Ishikawa (cell line): Measurements from ENCODE around the gene SLC16A13.

Experiments
- CEBPB ChIP-seq: IDR thresholded peaks from 2 replicates; pipeline ENCODE4 v1.6.1; 2012
- CREB1 ChIP-seq: IDR thresholded peaks from 2 replicates; pipeline ENCODE4 v1.6.1; 2012; ENCODE audit warnings: low read depth
- EGR1 ChIP-seq: IDR thresholded peaks from 2 replicates; pipeline ENCODE4 v1.6.1; 2012
- EP300 ChIP-seq: IDR thresholded peaks from 2 replicates; pipeline ENCODE4 v1.6.1; 2012; ENCODE audit warnings: borderline replicate concordance
- FOXM1 ChIP-seq: IDR thresholded peaks from 2 replicates; pipeline ENCODE4 v1.6.1; 2012; ENCODE audit warnings: low read depth, borderline replicate concordance
- NFIC ChIP-seq: IDR thresholded peaks from 2 replicates; pipeline ENCODE4 v1.6.1; 2012
- RAD21 ChIP-seq: IDR thresholded peaks from 2 replicates; pipeline ENCODE4 v1.6.1; 2012; ENCODE audit warnings: low read depth
- TCF12 ChIP-seq: IDR thresholded peaks from 2 replicates; pipeline ENCODE4 v1.6.1; 2012; ENCODE audit warnings: low read depth
- TEAD4 ChIP-seq: IDR thresholded peaks from 2 replicates; pipeline ENCODE4 v1.6.1; 2012
- ZBTB7A ChIP-seq: IDR thresholded peaks from 2 replicates; pipeline ENCODE4 v1.6.1; 2012; ENCODE audit warnings: low read depth
- TF ChIP-seq, protein P1 (sequence below): IDR thresholded peaks from 2 replicates; pipeline ENCODE4 v1.6.1; 2012
- TF ChIP-seq, protein P2 (sequence below): IDR thresholded peaks from 2 replicates; pipeline ENCODE4 v1.6.1; 2012; ENCODE audit warnings: low read depth, mild to moderate bottlenecking

SLC16A13 gene

DNA sequence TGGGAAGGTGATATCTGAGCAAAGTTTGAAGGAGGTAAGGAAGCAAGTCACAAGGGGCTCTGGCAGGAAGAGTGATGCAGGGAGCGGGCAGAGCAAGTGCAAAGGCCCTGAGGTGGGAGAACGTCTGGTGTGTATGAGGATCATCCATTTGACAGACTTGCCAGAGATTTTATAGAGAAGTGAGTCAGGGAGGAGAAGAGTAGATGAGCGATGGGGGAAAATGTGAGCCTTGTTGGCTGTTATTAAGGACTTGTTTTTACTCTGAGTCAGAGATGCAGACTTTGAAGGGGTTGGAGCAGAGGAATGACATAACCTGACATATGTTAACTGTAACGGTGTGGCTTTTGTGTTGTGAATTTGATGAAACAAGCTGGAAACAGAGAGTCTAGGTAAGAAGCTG, 47.8 kb downstream of the SLC16A13 start:
- TF ChIP-seq TCF12 (no peak), CEBPB (no peak), NFIC (no peak), ZBTB7A (no peak), TEAD4 (no peak), FOXM1 (no peak), EP300 (no peak), CREB1 (no peak), RAD21 (no peak), EGR1 (no peak)
- TF ChIP-seq, protein P1, sequence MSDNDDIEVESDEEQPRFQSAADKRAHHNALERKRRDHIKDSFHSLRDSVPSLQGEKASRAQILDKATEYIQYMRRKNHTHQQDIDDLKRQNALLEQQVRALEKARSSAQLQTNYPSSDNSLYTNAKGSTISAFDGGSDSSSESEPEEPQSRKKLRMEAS = no peak
- TF ChIP-seq, protein P2, sequence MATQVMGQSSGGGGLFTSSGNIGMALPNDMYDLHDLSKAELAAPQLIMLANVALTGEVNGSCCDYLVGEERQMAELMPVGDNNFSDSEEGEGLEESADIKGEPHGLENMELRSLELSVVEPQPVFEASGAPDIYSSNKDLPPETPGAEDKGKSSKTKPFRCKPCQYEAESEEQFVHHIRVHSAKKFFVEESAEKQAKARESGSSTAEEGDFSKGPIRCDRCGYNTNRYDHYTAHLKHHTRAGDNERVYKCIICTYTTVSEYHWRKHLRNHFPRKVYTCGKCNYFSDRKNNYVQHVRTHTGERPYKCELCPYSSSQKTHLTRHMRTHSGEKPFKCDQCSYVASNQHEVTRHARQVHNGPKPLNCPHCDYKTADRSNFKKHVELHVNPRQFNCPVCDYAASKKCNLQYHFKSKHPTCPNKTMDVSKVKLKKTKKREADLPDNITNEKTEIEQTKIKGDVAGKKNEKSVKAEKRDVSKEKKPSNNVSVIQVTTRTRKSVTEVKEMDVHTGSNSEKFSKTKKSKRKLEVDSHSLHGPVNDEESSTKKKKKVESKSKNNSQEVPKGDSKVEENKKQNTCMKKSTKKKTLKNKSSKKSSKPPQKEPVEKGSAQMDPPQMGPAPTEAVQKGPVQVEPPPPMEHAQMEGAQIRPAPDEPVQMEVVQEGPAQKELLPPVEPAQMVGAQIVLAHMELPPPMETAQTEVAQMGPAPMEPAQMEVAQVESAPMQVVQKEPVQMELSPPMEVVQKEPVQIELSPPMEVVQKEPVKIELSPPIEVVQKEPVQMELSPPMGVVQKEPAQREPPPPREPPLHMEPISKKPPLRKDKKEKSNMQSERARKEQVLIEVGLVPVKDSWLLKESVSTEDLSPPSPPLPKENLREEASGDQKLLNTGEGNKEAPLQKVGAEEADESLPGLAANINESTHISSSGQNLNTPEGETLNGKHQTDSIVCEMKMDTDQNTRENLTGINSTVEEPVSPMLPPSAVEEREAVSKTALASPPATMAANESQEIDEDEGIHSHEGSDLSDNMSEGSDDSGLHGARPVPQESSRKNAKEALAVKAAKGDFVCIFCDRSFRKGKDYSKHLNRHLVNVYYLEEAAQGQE = no peak

DNA sequence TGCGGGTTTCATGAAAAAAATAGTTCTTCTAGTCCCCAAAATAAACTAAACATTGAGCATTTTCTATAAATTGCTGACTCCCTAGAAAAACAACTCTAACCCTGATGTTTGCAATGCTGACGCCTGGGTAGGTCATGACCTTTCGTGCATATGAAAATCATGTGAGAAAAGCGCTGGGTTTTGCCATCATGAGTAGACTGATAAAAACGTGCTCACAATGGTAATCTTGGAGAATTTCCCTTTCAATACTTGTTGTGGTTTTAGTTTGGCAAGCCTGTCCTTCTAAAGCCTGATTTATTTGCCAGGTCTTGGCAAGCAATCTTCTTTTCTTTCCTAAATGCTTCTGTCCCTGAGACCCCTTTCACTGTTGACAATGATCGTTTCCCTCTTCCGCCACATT, 48.3 kb downstream of the SLC16A13 start:
- no peak for TF ChIP-seq FOXM1
- TF ChIP-seq NFIC = no peak
- TF ChIP-seq CREB1 = no peak
- TF ChIP-seq RAD21 = no peak
- no peak for TF ChIP-seq TCF12
